ENCODE data around the gene KIAA0040. TPM values are rescaled to one million over a fixed set of nuclear protein-coding genes. Genes with fewer than 3 reads are reported as not detected.
A peak's percentile ranks its signal among the peaks of the same experiment; 100 is the strongest.

The KIAA0040 gene
- total and polyA plus RNA-seq, 2 experiments from 2014 or later = 0.04 to 0.22 TPM

- no peaks in the 10 kb centered on the region for H3K36me3 ChIP-seq (ENCODE audit: low read depth)
- H3K9me3 ChIP-seq (ENCODE audit: low read depth) = no peaks in the 10 kb centered on the region
- no peak overlapping the region for H3K4me3 ChIP-seq
- no peak overlapping the region for H2AFZ ChIP-seq
- no peaks in the 10 kb centered on the region for H3K9me2 ChIP-seq (ENCODE audit: insufficient read depth)
- WGBS, 2 experiments (ENCODE audit: low coverage in 1 of 2, low lambda C conversion rate in 2 of 2, missing lambda C conversion rate in 2 of 2) = 65 to 70% methylated on average over 5 of the region's 5 CpGs
- DNase-seq = no peak
- in situ Hi-C loops (cut with MboI) = loop anchor here (25.0 kb wide), 1 partner anchor 385 kb away; no protein-coding TSS in a partner anchor
- TF ChIP-seq EZH2phosphoT487 (IDR thresholded peaks at IDR 0.05; ENCODE audit: insufficient read depth, low read depth) (no peak), EZH2 (IDR thresholded peaks at IDR 0.05; ENCODE audit: insufficient read depth, poor library complexity, severe bottlenecking) (no peak)
- no peak overlapping the region for H3K4me2 ChIP-seq (ENCODE audit: unreplicated experiment)
- H3K9ac ChIP-seq = no peak overlapping the region
- H3F3A ChIP-seq (ENCODE audit: insufficient read depth) = no peaks in the 10 kb centered on the region
- H3K79me2 ChIP-seq (ENCODE audit: insufficient read depth) = no peaks in the 10 kb centered on the region
- H3K27ac ChIP-seq = no peak overlapping the region
- H3K4me1 ChIP-seq (ENCODE audit: insufficient read depth) = peaks cover 7% of the 10 kb centered on the region
- no peaks in the 10 kb centered on the region for H3K27me3 ChIP-seq (replicated peaks; ENCODE audit: insufficient read depth)
- H4K20me1 ChIP-seq (ENCODE audit: insufficient read depth) = no peaks in the 10 kb centered on the region
These were observed 45.0 kb downstream of the KIAA0040 start for GRCh38 chr1:175147569-175147968.

GRCh38 chr1:175146529-175147213, 45.9 kb downstream of the KIAA0040 start:
- Histone ChIP-seq H3K4me1 (ENCODE audit: insufficient read depth) (peaks cover 7% of the 10 kb centered on the region), H3K4me2 (ENCODE audit: unreplicated experiment) (no peak overlapping the region), H3K9me2 (ENCODE audit: insufficient read depth) (no peaks in the 10 kb centered on the region), H3F3A (ENCODE audit: insufficient read depth) (no peaks in the 10 kb centered on the region), H4K20me1 (ENCODE audit: insufficient read depth) (no peaks in the 10 kb centered on the region), H3K9ac (no peak overlapping the region), H3K79me2 (ENCODE audit: insufficient read depth) (no peaks in the 10 kb centered on the region), H3K4me3 (no peak overlapping the region), H3K27me3 (replicated peaks; ENCODE audit: insufficient read depth) (no peaks in the 10 kb centered on the region), H3K36me3 (ENCODE audit: low read depth) (no peaks in the 10 kb centered on the region), H3K9me3 (ENCODE audit: low read depth) (no peaks in the 10 kb centered on the region), H2AFZ (peak overlapping the region; percentile 34; the same call in 1 of the 2 replicates), H3K27ac (no peak overlapping the region)
- peak; percentile 68 for DNase-seq
- in situ Hi-C loops (cut with MboI) = loop anchor here (25.0 kb wide), 1 partner anchor 384 kb away; no protein-coding TSS in a partner anchor
- WGBS, 2 experiments (ENCODE audit: low coverage in 1 of 2, low lambda C conversion rate in 2 of 2, missing lambda C conversion rate in 2 of 2) = 42 to 45% methylated on average over 21 of the region's 21 CpGs
- TF ChIP-seq EZH2phosphoT487 (IDR thresholded peaks at IDR 0.05; ENCODE audit: insufficient read depth, low read depth) (no peak), EZH2 (IDR thresholded peaks at IDR 0.05; ENCODE audit: insufficient read depth, poor library complexity, severe bottlenecking) (no peak)

- Histone ChIP-seq H3K36me3 (ENCODE audit: low read depth) (no peaks in the 10 kb centered on the region), H3K4me2 (ENCODE audit: unreplicated experiment) (no peak overlapping the region), H3K9me3 (ENCODE audit: low read depth) (no peaks in the 10 kb centered on the region), H3K27me3 (replicated peaks; ENCODE audit: insufficient read depth) (no peaks in the 10 kb centered on the region), H3K9ac (no peak overlapping the region), H3K27ac (no peak overlapping the region), H3K9me2 (ENCODE audit: insufficient read depth) (no peaks in the 10 kb centered on the region), H3F3A (ENCODE audit: insufficient read depth) (no peaks in the 10 kb centered on the region), H4K20me1 (ENCODE audit: insufficient read depth) (no peaks in the 10 kb centered on the region), H3K4me3 (no peak overlapping the region), H3K79me2 (ENCODE audit: insufficient read depth) (no peaks in the 10 kb centered on the region), H3K4me1 (ENCODE audit: insufficient read depth) (peaks cover 7% of the 10 kb centered on the region), H2AFZ (peak overlapping the region; percentile 34; the same call in 1 of the 2 replicates)
- TF ChIP-seq EZH2phosphoT487 (IDR thresholded peaks at IDR 0.05; ENCODE audit: insufficient read depth, low read depth) = no peak
- TF ChIP-seq EZH2 (IDR thresholded peaks at IDR 0.05; ENCODE audit: insufficient read depth, poor library complexity, severe bottlenecking) = no peak
- DNase-seq = no peak
- in situ Hi-C loops (cut with MboI) = loop anchor here (25.0 kb wide), 1 partner anchor 384 kb away; no protein-coding TSS in a partner anchor
- WGBS, 2 experiments (ENCODE audit: low coverage in 1 of 2, low lambda C conversion rate in 2 of 2, missing lambda C conversion rate in 2 of 2) = 42 to 45% methylated on average over 7 of the region's 7 CpGs
These were observed 46.6 kb downstream of the KIAA0040 start for GRCh38 chr1:175145899-175146528.

DNA sequence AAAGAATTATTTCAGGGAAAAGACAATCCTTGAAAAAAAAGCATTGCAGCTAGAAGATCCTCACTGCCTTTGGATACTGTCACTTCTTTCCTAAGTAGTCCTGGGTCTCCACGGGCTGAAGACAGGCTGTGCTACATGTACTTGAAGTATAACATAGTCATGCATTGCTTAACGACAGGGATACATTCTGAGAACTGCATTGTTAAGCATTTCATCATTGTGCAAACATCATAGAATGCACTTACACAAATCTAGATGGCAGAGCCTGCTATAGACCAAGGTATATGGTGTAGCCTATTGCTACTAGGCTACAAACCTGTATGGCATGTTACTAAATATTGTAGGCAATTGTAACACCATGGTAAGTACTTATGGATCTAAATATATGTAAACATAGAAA, 54.0 kb downstream of the KIAA0040 start:
- H2AFZ ChIP-seq = no peak overlapping the region
- no peak overlapping the region for H3K4me2 ChIP-seq (ENCODE audit: unreplicated experiment)
- DNase-seq = no peak
- in situ Hi-C loops (cut with MboI) = loop anchor here (25.0 kb wide), 1 partner anchor 376 kb away; no protein-coding TSS in a partner anchor
- no peaks in the 10 kb centered on the region for H3K27me3 ChIP-seq (replicated peaks; ENCODE audit: insufficient read depth)
- WGBS, 2 experiments (ENCODE audit: low coverage in 1 of 2, low lambda C conversion rate in 2 of 2, missing lambda C conversion rate in 2 of 2) = 34 to 37% methylated on average over 2 of the region's 2 CpGs
- H3F3A ChIP-seq (ENCODE audit: insufficient read depth) = no peaks in the 10 kb centered on the region
- no peaks in the 10 kb centered on the region for H3K4me1 ChIP-seq (ENCODE audit: insufficient read depth)
- no peaks in the 10 kb centered on the region for H3K36me3 ChIP-seq (ENCODE audit: low read depth)
- H4K20me1 ChIP-seq (ENCODE audit: insufficient read depth) = no peaks in the 10 kb centered on the region
- TF ChIP-seq EZH2 (IDR thresholded peaks at IDR 0.05; ENCODE audit: insufficient read depth, poor library complexity, severe bottlenecking) = no peak
- H3K9me2 ChIP-seq (ENCODE audit: insufficient read depth) = no peaks in the 10 kb centered on the region
- H3K4me3 ChIP-seq = no peak overlapping the region
- H3K9me3 ChIP-seq (ENCODE audit: low read depth) = no peaks in the 10 kb centered on the region
- no peak overlapping the region for H3K27ac ChIP-seq
- H3K79me2 ChIP-seq (ENCODE audit: insufficient read depth) = no peaks in the 10 kb centered on the region
- no peak overlapping the region for H3K9ac ChIP-seq

Measured in GM23248 (cell line).